SK-N-SH treated with all-trans-retinoic acid at 6 μM for 48 hours (cell line): Measurements from ENCODE around the gene CCDC197.

Source experiments
- ARNTL ChIP-seq: fragments of 450-650 bp; formaldehyde crosslinking; IDR thresholded peaks from 2 replicates; pipeline ENCODE4 v1.5.0; 2020; ENCODE audit warnings: low read depth, mild to moderate bottlenecking, moderate library complexity, borderline replicate concordance
- PATZ1 ChIP-seq: fragments of 250-450 bp; sonication (Bioruptor Pico); IDR thresholded peaks from 2 replicates; pipeline ENCODE4 v1.8.0; 2020; ENCODE audit warnings: mild to moderate bottlenecking, moderate library complexity, borderline replicate concordance
- TCF4 ChIP-seq: fragments of 250-450 bp; sonication (Bioruptor Pico); IDR thresholded peaks from 2 replicates; pipeline ENCODE4 v1.8.0; 2021; ENCODE audit warnings: mild to moderate bottlenecking, moderate library complexity, borderline replicate concordance
- ZNF70 ChIP-seq: fragments of 450-650 bp; formaldehyde crosslinking; IDR thresholded peaks from 2 replicates; pipeline ENCODE4 v1.5.0; 2020; ENCODE audit warnings: mild to moderate bottlenecking, moderate library complexity

GRCh38 chr14:93958567-93959238, 38.4 kb upstream of the CCDC197 start:
- TF ChIP-seq PATZ1 (CRISPR knock-in tag) (no peak), ARNTL (CRISPR knock-in tag) (no peak), TCF4 (CRISPR knock-in tag) (no peak), ZNF70 (CRISPR knock-in tag) (no peak)
